CD4-positive, alpha-beta memory T cell (primary cell): Measurements from ENCODE around the gene SLC4A3. TPM values are rescaled to one million over a fixed set of nuclear protein-coding genes. Genes with fewer than 3 reads are reported as not detected.

Source experiments
- CTCF ChIA-PET: fragments of 350-600 bp; sonication (Branson Sonifier 250); formaldehyde crosslinking; loops from one replicate; lab custom pipeline; 2021; ENCODE audit warnings: inconsistent platforms; ENCODE audit not compliant: partially characterized antibody; lab: Charles Lee
- POLR2A ChIA-PET: fragments of 350-600 bp; sonication (Branson Sonifier 250); formaldehyde crosslinking; loops from one replicate; lab custom pipeline; 2021; ENCODE audit not compliant: partially characterized antibody; lab: Charles Lee
- DNase-seq, 5 donors: peaks; one replicate each; pipeline versions ENCODE4 v3.0.0 to v3.0.0-alpha.2; 2020 to 2022; ENCODE audit warnings: mixed read lengths in 1 of 5
- H3K27ac ChIP-seq: one replicate; pipeline ENCODE4 v1.7.0; 2013; ENCODE audit warnings: low read depth, low read length
- H3K27me3 ChIP-seq: 2 replicates; pipeline ENCODE4 v1.7.0; 2013; ENCODE audit warnings: mild to moderate bottlenecking, low read length, moderate library complexity; ENCODE audit not compliant: insufficient read depth
- H3K36me3 ChIP-seq: 2 replicates; pipeline ENCODE4 v1.7.0; 2013; ENCODE audit warnings: mild to moderate bottlenecking, low read length, moderate library complexity; ENCODE audit not compliant: insufficient read depth
- H3K4me1 ChIP-seq: 2 replicates; pipeline ENCODE4 v1.7.0; 2013; ENCODE audit warnings: mild to moderate bottlenecking, low read length, moderate library complexity; ENCODE audit not compliant: insufficient read depth
- H3K4me3 ChIP-seq, 2 donors: one replicate each; pipeline ENCODE4 v1.7.0; 2013; ENCODE audit warnings: low read length in 2 of 2, mild to moderate bottlenecking in 1 of 2
- H3K9me3 ChIP-seq, 2 donors: one replicate each; pipeline ENCODE4 v1.7.0; 2013; ENCODE audit warnings: low read length in 2 of 2, control low read depth in 1 of 2; ENCODE audit not compliant: control insufficient read depth in 1 of 2
- H3K27ac Mint-ChIP-seq, 7 donors: one replicate each; pipeline ENCODE4 v1.8.0; 2020 to 2021; ENCODE audit warnings: mixed read lengths in 7 of 7, mild to moderate bottlenecking in 6 of 7, inconsistent platforms in 3 of 7, moderate library complexity in 3 of 7
- H3K27me3 Mint-ChIP-seq, 2 donors: one replicate each; pipeline ENCODE4 v1.8.0; 2020 to 2021; ENCODE audit warnings: mixed read lengths in 2 of 2
- H3K36me3 Mint-ChIP-seq, 2 donors: one replicate each; pipeline ENCODE4 v1.8.0; 2020 to 2021; ENCODE audit warnings: mixed read lengths in 2 of 2, inconsistent platforms in 1 of 2, mild to moderate bottlenecking in 1 of 2
- H3K4me1 Mint-ChIP-seq, 4 donors: one replicate each; pipeline ENCODE4 v1.8.0; 2020 to 2021; ENCODE audit warnings: mixed read lengths in 4 of 4, mild to moderate bottlenecking in 1 of 4
- H3K4me3 Mint-ChIP-seq, 8 donors: one replicate each; pipeline ENCODE4 v1.8.0; 2020 to 2021; ENCODE audit warnings: mixed read lengths in 8 of 8, mild to moderate bottlenecking in 7 of 8, moderate library complexity in 6 of 8, inconsistent platforms in 3 of 8
- H3K9me3 Mint-ChIP-seq, 8 donors: one replicate each; pipeline ENCODE4 v1.8.0; 2020 to 2021; ENCODE audit warnings: mixed read lengths in 8 of 8, mild to moderate bottlenecking in 5 of 8, inconsistent platforms in 3 of 8, moderate library complexity in 1 of 8
- intact Hi-C: fragments of 100-400 bp; cut with micrococcal nuclease; formaldehyde crosslinking; loops from one replicate; pipeline ENCODE4 v1.15.1; 2023
- polyA plus RNA-seq, 2 donors: library from polyadenylated mRNA; unstranded; fragments of 300-500 nt; fragmentation: Illumina TruSeq; gene quantifications; one replicate each; pipeline ENCODE4 v1.2.3, GENCODE V29; 2021
- total RNA-seq, 2 experiments: library from RNA; stranded (reverse); gene quantifications; one replicate each; pipeline ENCODE4 v1.2.3, GENCODE V29; 2021

Gene SLC4A3
- total and polyA plus RNA-seq, 4 experiments from 2014 or later, result not detected

DNA sequence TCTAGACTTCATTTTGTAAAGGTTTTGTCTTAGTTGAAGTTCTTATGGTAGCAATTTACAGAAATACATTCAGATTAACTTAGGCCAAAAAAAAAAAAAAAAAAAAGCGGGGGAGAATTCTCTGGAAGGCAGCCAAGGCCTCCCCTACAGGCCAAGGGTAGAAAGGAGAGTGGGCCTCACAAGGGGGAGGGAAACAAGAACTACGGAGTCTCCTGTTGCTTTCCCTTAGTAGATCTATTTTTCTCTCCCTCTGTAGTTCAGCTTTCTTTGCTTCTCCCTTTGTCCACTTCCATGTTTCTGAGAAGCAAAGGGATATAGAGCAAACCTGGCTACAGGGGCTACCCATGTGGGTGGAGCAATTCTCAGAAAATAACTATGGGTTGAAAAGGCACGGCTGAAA, 32.2 kb upstream of the SLC4A3 start:
- H3K4me1 Mint-ChIP-seq, result peaks cover 10 to 21% (median 16%) of the 10 kb centered on the region in 4 donors
- CTCF ChIA-PET, result no interaction called here
- no peak for DNase-seq
- H3K27ac ChIP-seq, result no peak overlapping the region
- H3K4me3 ChIP-seq, result no peak overlapping the region
- peaks cover 14% of the 10 kb centered on the region for H3K4me1 ChIP-seq
- peaks cover 0 to 6% of the 10 kb centered on the region in 2 donors for H3K36me3 Mint-ChIP-seq
- H3K27me3 Mint-ChIP-seq, result peaks cover 4 to 7% of the 10 kb centered on the region in 2 donors
- no peaks in the 10 kb centered on the region for H3K9me3 Mint-ChIP-seq
- H3K27ac Mint-ChIP-seq, result no peak overlapping the region
- H3K27me3 ChIP-seq, result no peaks in the 10 kb centered on the region
- no peaks in the 10 kb centered on the region for H3K36me3 ChIP-seq
- intact Hi-C loops, result loop anchor here (5.0 kb wide), 1 partner anchor 1977 kb away; the partner anchor contains the start of gene EPHA4
- no peaks in the 10 kb centered on the region for H3K9me3 ChIP-seq
- peak overlapping the region in 1 of 8 donors; percentile 46 for H3K4me3 Mint-ChIP-seq
- POLR2A ChIA-PET, result no interaction called here

DNA sequence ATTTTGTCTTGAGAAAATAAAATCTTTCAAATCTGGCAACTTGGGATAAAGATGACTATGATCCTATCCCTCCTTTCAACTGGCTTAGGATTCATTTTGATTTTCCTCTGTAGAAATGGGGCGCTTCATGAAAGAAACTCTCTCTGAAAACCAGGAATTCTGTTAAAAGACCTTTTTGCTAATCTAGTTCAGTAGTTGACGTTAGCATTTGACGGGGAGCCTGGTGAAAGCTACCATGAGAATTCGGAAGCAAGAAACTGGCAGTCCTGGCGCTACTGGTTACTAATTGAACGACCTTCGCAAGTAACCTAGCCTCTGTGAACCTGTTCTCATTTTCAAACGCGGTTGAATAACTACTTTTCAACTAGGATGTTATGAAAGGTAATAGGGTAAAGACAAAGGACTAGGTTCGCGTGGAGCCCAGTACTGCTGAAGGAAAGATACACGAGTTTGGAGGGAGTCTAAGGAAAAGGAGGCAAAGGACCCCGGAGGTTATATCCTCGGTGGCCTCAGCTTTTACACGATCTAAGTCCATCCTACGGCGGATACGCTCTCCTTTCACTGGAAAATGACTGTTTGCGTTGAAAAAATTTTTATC, 30.4 kb upstream of the SLC4A3 start:
- POLR2A ChIA-PET, result interaction anchor here (0.7 to 2.0 kb wide), 10 partner anchors 26 to 925 kb away, joined by 3 to 15 read pairs (median 6); partner anchors contain the start of genes CHPF, DNAJB2, DNPEP and GMPPA
- peaks cover 6% of the 10 kb centered on the region for H3K36me3 ChIP-seq
- no peaks in the 10 kb centered on the region for H3K9me3 ChIP-seq
- H3K27me3 ChIP-seq, result no peaks in the 10 kb centered on the region
- H3K27ac ChIP-seq, result peak overlapping the region; percentile 72
- peaks cover 10 to 24% (median 17%) of the 10 kb centered on the region in 4 donors for H3K4me1 Mint-ChIP-seq
- intact Hi-C loops, result loop anchor here (1.0 to 5.0 kb wide), 5 partner anchors 44 to 1975 kb away; partner anchors contain the start of genes CHPF and EPHA4
- peaks cover 4 to 7% of the 10 kb centered on the region in 2 donors for H3K27me3 Mint-ChIP-seq
- CTCF ChIA-PET, result interaction anchor here (1.2 to 1.8 kb wide), 7 partner anchors 18 to 100 kb away, joined by 3 to 16 read pairs (median 3); partner anchors contain the start of gene TMEM198
- no peaks in the 10 kb centered on the region for H3K9me3 Mint-ChIP-seq
- H3K4me1 ChIP-seq, result peaks cover 14% of the 10 kb centered on the region
- peak overlapping the region; percentile 62 to 100 for H3K4me3 ChIP-seq
- peak overlapping the region; percentile 90 to 97 (median 96) for H3K4me3 Mint-ChIP-seq
- H3K36me3 Mint-ChIP-seq, result peaks cover 13 to 15% of the 10 kb centered on the region in 2 donors
- no peak for DNase-seq
- H3K27ac Mint-ChIP-seq, result peak overlapping the region; percentile 90 to 99 (median 97)

DNA sequence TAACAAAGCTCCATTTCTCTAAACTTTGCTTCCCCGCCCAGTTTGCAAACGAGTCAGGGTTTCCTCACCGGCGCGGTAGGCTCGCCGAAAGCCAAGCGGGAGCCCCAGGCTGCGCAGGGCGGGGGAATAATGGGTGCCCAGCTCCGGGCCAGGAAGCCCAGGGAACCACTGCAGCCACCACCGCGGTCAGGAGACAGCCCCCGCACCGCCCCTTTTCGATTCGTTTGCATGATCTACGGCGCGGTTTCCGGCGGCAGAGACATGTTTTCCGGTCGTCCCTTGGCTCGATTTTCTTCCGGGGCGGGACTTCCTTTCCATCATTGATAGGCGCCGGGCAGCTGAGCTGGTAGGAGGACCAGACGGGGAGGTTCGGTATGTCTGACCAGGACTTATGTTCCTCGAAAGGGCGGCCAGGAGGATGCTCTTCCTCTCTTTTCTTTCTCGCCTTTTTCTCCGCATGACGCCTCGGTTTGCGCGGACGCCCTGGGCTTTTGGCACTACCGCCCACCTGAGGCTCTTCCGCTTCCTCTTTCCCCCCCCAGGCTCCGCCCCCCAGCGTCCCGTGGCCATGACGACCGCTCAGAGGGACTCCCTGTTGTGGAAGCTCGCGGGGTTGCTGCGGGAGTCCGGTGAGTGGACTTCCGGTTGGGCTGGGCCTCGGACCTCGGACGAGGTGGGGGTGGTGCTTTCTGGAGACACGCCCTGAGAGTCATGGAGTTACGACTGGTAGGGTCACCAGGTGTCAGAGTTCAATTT, 29.7 kb upstream of the SLC4A3 start, which contains the start of gene STK11IP:
TSS of gene STK11IP (plus strand) at position 306 of the 756 bp plus-strand sequence. CDS start at position 569, 263 bp downstream.
- H3K4me1 ChIP-seq, result peaks cover 14% of the 10 kb centered on the region
- intact Hi-C loops, result loop anchor here (1.0 to 5.0 kb wide), 6 partner anchors 45 to 1975 kb away; partner anchors contain the start of genes CHPF, EPHA4 and GMPPA
- Mint-ChIP-seq H3K4me3 (peak within 1 kb of the TSS; percentile 90 to 97 (median 96)), H3K9me3 (no peaks in the 10 kb centered on the region), H3K27ac (peak within 1 kb of the TSS; percentile 90 to 99 (median 97)), H3K4me1 (peaks cover 10 to 24% (median 17%) of the 10 kb centered on the region in 4 donors), H3K27me3 (peaks cover 3 to 7% of the 10 kb centered on the region in 2 donors), H3K36me3 (peaks cover 20 to 22% of the 10 kb centered on the region in 2 donors)
- CTCF ChIA-PET, result interaction anchor here (1.2 to 1.8 kb wide), 7 partner anchors 17 to 100 kb away, joined by 3 to 16 read pairs (median 3); partner anchors contain the start of gene TMEM198
- no peaks in the 10 kb centered on the region for H3K9me3 ChIP-seq
- H3K27ac ChIP-seq, result peak within 1 kb of the TSS; percentile 72
- H3K27me3 ChIP-seq, result no peaks in the 10 kb centered on the region
- peak within 1 kb of the TSS; percentile 62 to 100 for H3K4me3 ChIP-seq
- POLR2A ChIA-PET, result interaction anchor here (0.7 to 2.0 kb wide), 11 partner anchors 9 to 926 kb away, joined by 3 to 15 read pairs (median 4); partner anchors contain the start of genes CHPF, DNAJB2, DNPEP and GMPPA
- peaks cover 13% of the 10 kb centered on the region for H3K36me3 ChIP-seq
- DNase-seq, result peak; percentile 87 to 93 (median 88)

GRCh38 chr2:219598308-219599078, 28.9 kb upstream of the SLC4A3 start:
- H3K36me3 Mint-ChIP-seq, result peaks cover 21 to 24% of the 10 kb centered on the region in 2 donors
- POLR2A ChIA-PET, result interaction anchor here (0.7 to 2.0 kb wide), 6 partner anchors 9 to 319 kb away, joined by 3 to 15 read pairs (median 10); partner anchors contain the start of genes DNAJB2, DNPEP and GMPPA
- H3K4me1 Mint-ChIP-seq, result peaks cover 10 to 24% (median 17%) of the 10 kb centered on the region in 4 donors

GRCh38 chr2:219603771-219604170, 23.7 kb upstream of the SLC4A3 start:
- Histone ChIP-seq H3K9me3 (no peaks in the 10 kb centered on the region), H3K27ac (no peak overlapping the region)
- CTCF ChIA-PET, result interaction anchor here (1.1 kb wide), 1 partner anchor 63 kb away, joined by 3 read pairs; no protein-coding TSS in a partner anchor

More at GRCh38 chr2:219598308-219599078, 28.9 kb upstream of the SLC4A3 start:
- H3K4me1 ChIP-seq, result peaks cover 14% of the 10 kb centered on the region
- H3K9me3 ChIP-seq, result no peaks in the 10 kb centered on the region
- intact Hi-C loops, result loop anchor here (1.0 to 5.0 kb wide), 2 partner anchors 100 to 1974 kb away; partner anchors contain the start of genes EPHA4 and GMPPA
- CTCF ChIA-PET, result interaction anchor here (1.2 to 1.7 kb wide), 3 partner anchors 38 to 58 kb away, joined by 3 to 16 read pairs (median 6); no protein-coding TSS in a partner anchor
- H3K27me3 Mint-ChIP-seq, result peaks cover 0 to 2% of the 10 kb centered on the region in 2 donors
- H3K4me3 ChIP-seq, result peak overlapping the region; percentile 62 to 100
- H3K27ac ChIP-seq, result peak overlapping the region; percentile 72
- no peaks in the 10 kb centered on the region for H3K9me3 Mint-ChIP-seq
- H3K27me3 ChIP-seq, result no peaks in the 10 kb centered on the region
- H3K27ac Mint-ChIP-seq, result peak overlapping the region; percentile 90 to 99 (median 97)
- DNase-seq, result no peak
- H3K36me3 ChIP-seq, result peaks cover 14% of the 10 kb centered on the region
- peak overlapping the region; percentile 90 to 97 (median 96) for H3K4me3 Mint-ChIP-seq

GRCh38 chr2:219605607-219605954, 21.8 kb upstream of the SLC4A3 start:
- POLR2A ChIA-PET, result no interaction called here
- peaks cover 62 to 64% of the 10 kb centered on the region in 2 donors for H3K36me3 Mint-ChIP-seq
- H3K27ac ChIP-seq, result no peak overlapping the region
- CTCF ChIA-PET, result no interaction called here
- DNase-seq, result no peak
- no peak overlapping the region for H3K27ac Mint-ChIP-seq
- no peak overlapping the region for H3K4me3 Mint-ChIP-seq
- no peaks in the 10 kb centered on the region for H3K9me3 Mint-ChIP-seq
- no peaks in the 10 kb centered on the region for H3K27me3 ChIP-seq
- H3K4me1 Mint-ChIP-seq, result peaks cover 0 to 3% (median 0%) of the 10 kb centered on the region in 4 donors
- H3K9me3 ChIP-seq, result no peaks in the 10 kb centered on the region
- H3K4me1 ChIP-seq, result no peaks in the 10 kb centered on the region
- H3K27me3 Mint-ChIP-seq, result no peaks in the 10 kb centered on the region
- H3K4me3 ChIP-seq, result no peak overlapping the region
- peaks cover 29% of the 10 kb centered on the region for H3K36me3 ChIP-seq
- intact Hi-C loops, result no loop called here

More at GRCh38 chr2:219603771-219604170, 23.7 kb upstream of the SLC4A3 start:
- H3K27me3 ChIP-seq, result no peaks in the 10 kb centered on the region
- intact Hi-C loops, result no loop called here
- H3K36me3 ChIP-seq, result peaks cover 29% of the 10 kb centered on the region
- peaks cover 1 to 10% (median 5%) of the 10 kb centered on the region in 4 donors for H3K4me1 Mint-ChIP-seq
- H3K27me3 Mint-ChIP-seq, result no peaks in the 10 kb centered on the region
- peaks cover 55% of the 10 kb centered on the region in 2 donors for H3K36me3 Mint-ChIP-seq
- H3K4me3 Mint-ChIP-seq, result no peak overlapping the region
- H3K4me1 ChIP-seq, result peaks cover 1% of the 10 kb centered on the region
- H3K9me3 Mint-ChIP-seq, result no peaks in the 10 kb centered on the region
- no peak overlapping the region for H3K4me3 ChIP-seq
- DNase-seq, result no peak
- POLR2A ChIA-PET, result no interaction called here
- H3K27ac Mint-ChIP-seq, result peak overlapping the region in 1 of 7 donors; percentile 54
